Activated CD8-positive, alpha-beta T cell treated with anti-CD3 and anti-CD28 coated beads, Interleukin-2, amount 10 ng/mL, durations not matched to agents 7 days and 5 days (primary cell): ENCODE results near the gene EHBP1. TPM values are rescaled to one million over a fixed set of nuclear protein-coding genes. Genes with fewer than 3 reads are reported as not detected.

Source experiments
- ATAC-seq: fragments of 150-1000 bp; cut with Tn5 transposase; one replicate; pipeline ENCODE4 v1.10.0; 2021; ENCODE audit warnings: moderate library complexity
- CTCF ChIA-PET: fragments of 350-600 bp; sonication (Branson Sonifier 250); formaldehyde crosslinking; loops from one replicate; lab custom pipeline; 2021; ENCODE audit warnings: antibody characterized with exemption; lab: Charles Lee
- POLR2A ChIA-PET: fragments of 350-600 bp; sonication (Branson Sonifier 250); formaldehyde crosslinking; loops from one replicate; lab custom pipeline; 2021; ENCODE audit warnings: antibody characterized with exemption; lab: Charles Lee
- DNase-seq: peaks from one replicate; pipeline ENCODE4 v3.0.0-alpha.2; 2020
- H3K27ac Mint-ChIP-seq: one replicate; pipeline ENCODE4 v1.8.0; 2021; ENCODE audit warnings: mild to moderate bottlenecking, mixed read lengths
- H3K27me3 Mint-ChIP-seq: one replicate; pipeline ENCODE4 v1.8.0; 2021; ENCODE audit warnings: low read depth, mixed read lengths
- H3K36me3 Mint-ChIP-seq: one replicate; pipeline ENCODE4 v1.8.0; 2021; ENCODE audit warnings: low read depth, mixed read lengths
- H3K4me1 Mint-ChIP-seq: one replicate; pipeline ENCODE4 v1.8.0; 2021; ENCODE audit warnings: low read depth, mixed read lengths
- H3K4me3 Mint-ChIP-seq: one replicate; pipeline ENCODE4 v1.8.0; 2021; ENCODE audit warnings: mild to moderate bottlenecking, mixed read lengths
- H3K9me3 Mint-ChIP-seq: one replicate; pipeline ENCODE4 v1.8.0; 2022; ENCODE audit warnings: mixed read lengths; ENCODE audit not compliant: insufficient read depth
- total RNA-seq, 2 experiments: library from RNA; stranded (reverse); gene quantifications; one replicate each; pipeline ENCODE4 v1.2.3, GENCODE V29; 2021

EHBP1 gene
- total RNA-seq, 2 experiments from 2014 or later, result 23.4 to 26.3 TPM

- ChIA-PET POLR2A (no interaction called here), CTCF (no interaction called here)
- Mint-ChIP-seq H3K4me3 (no peak overlapping the region), H3K27me3 (no peaks in the 10 kb centered on the region), H3K27ac (no peak overlapping the region), H3K36me3 (peaks cover 1% of the 10 kb centered on the region), H3K9me3 (no peaks in the 10 kb centered on the region), H3K4me1 (no peaks in the 10 kb centered on the region)
- DNase-seq (no peak), ATAC-seq (no peak)
These were observed 178.1 kb downstream of the EHBP1 start for GRCh38 chr2:62883629-62884028.

GRCh38 chr2:62884086-62884485 lies 178.6 kb downstream of the EHBP1 start:
- DNase-seq, result no peak
- POLR2A ChIA-PET, result no interaction called here
- Mint-ChIP-seq H3K27ac (no peak overlapping the region), H3K4me3 (no peak overlapping the region), H3K4me1 (no peaks in the 10 kb centered on the region), H3K9me3 (no peaks in the 10 kb centered on the region), H3K27me3 (no peaks in the 10 kb centered on the region), H3K36me3 (peaks cover 1% of the 10 kb centered on the region)
- no peak for ATAC-seq
- CTCF ChIA-PET, result no interaction called here

GRCh38 chr2:62884514-62884913 lies 179.0 kb downstream of the EHBP1 start:
- Mint-ChIP-seq H3K36me3 (peaks cover 1% of the 10 kb centered on the region), H3K4me3 (no peak overlapping the region), H3K27ac (no peak overlapping the region), H3K27me3 (no peaks in the 10 kb centered on the region), H3K4me1 (no peaks in the 10 kb centered on the region), H3K9me3 (no peaks in the 10 kb centered on the region)
- ATAC-seq (no peak), DNase-seq (no peak)
- CTCF ChIA-PET, result no interaction called here
- POLR2A ChIA-PET, result no interaction called here

- Mint-ChIP-seq H3K4me1 (no peaks in the 10 kb centered on the region), H3K27me3 (no peaks in the 10 kb centered on the region), H3K36me3 (no peaks in the 10 kb centered on the region), H3K27ac (no peak overlapping the region), H3K4me3 (no peak overlapping the region), H3K9me3 (no peaks in the 10 kb centered on the region)
- no peak for ATAC-seq
- CTCF ChIA-PET, result no interaction called here
- no peak for DNase-seq
- POLR2A ChIA-PET, result no interaction called here
These were observed 189.6 kb downstream of the EHBP1 start for GRCh38 chr2:62894966-62895631.

- ATAC-seq (no peak), DNase-seq (no peak)
- H3K36me3 Mint-ChIP-seq, result no peaks in the 10 kb centered on the region
- no peaks in the 10 kb centered on the region for H3K27me3 Mint-ChIP-seq
- H3K4me1 Mint-ChIP-seq, result no peaks in the 10 kb centered on the region
- H3K9me3 Mint-ChIP-seq, result no peaks in the 10 kb centered on the region
- no peak overlapping the region for H3K27ac Mint-ChIP-seq
- ChIA-PET POLR2A (no interaction called here), CTCF (no interaction called here)
- H3K4me3 Mint-ChIP-seq, result no peak overlapping the region
These were observed 190.1 kb downstream of the EHBP1 start for GRCh38 chr2:62895632-62896009.

- ChIA-PET CTCF (no interaction called here), POLR2A (no interaction called here)
- H3K4me3 Mint-ChIP-seq, result no peak overlapping the region
- no peak overlapping the region for H3K27ac Mint-ChIP-seq
- no peaks in the 10 kb centered on the region for H3K36me3 Mint-ChIP-seq
- ATAC-seq, result no peak
- H3K9me3 Mint-ChIP-seq, result no peaks in the 10 kb centered on the region
- no peak for DNase-seq
- H3K4me1 Mint-ChIP-seq, result no peaks in the 10 kb centered on the region
- no peaks in the 10 kb centered on the region for H3K27me3 Mint-ChIP-seq
These were observed 191.8 kb downstream of the EHBP1 start for GRCh38 chr2:62897187-62897827.

GRCh38 chr2:62904344-62904743 lies 198.8 kb downstream of the EHBP1 start:
- H3K27me3 Mint-ChIP-seq, result no peaks in the 10 kb centered on the region
- no peak for ATAC-seq

GRCh38 chr2:62908145-62908544 lies 202.6 kb downstream of the EHBP1 start:
- H3K36me3 Mint-ChIP-seq, result no peaks in the 10 kb centered on the region
- H3K4me1 Mint-ChIP-seq, result no peaks in the 10 kb centered on the region
- DNase-seq (no peak), ATAC-seq (no peak)
- ChIA-PET CTCF (no interaction called here), POLR2A (no interaction called here)
- no peak overlapping the region for H3K4me3 Mint-ChIP-seq
- H3K27me3 Mint-ChIP-seq, result no peaks in the 10 kb centered on the region
- no peak overlapping the region for H3K27ac Mint-ChIP-seq
- H3K9me3 Mint-ChIP-seq, result no peaks in the 10 kb centered on the region

More at GRCh38 chr2:62904344-62904743, 198.8 kb downstream of the EHBP1 start:
- H3K4me3 Mint-ChIP-seq, result no peak overlapping the region
- H3K27ac Mint-ChIP-seq, result no peak overlapping the region
- H3K36me3 Mint-ChIP-seq, result no peaks in the 10 kb centered on the region
- DNase-seq, result no peak
- ChIA-PET POLR2A (no interaction called here), CTCF (no interaction called here)
- H3K9me3 Mint-ChIP-seq, result no peaks in the 10 kb centered on the region
- H3K4me1 Mint-ChIP-seq, result no peaks in the 10 kb centered on the region

- no peak overlapping the region for H3K4me3 Mint-ChIP-seq
- no peaks in the 10 kb centered on the region for H3K36me3 Mint-ChIP-seq
- POLR2A ChIA-PET, result interaction anchor here (0.7 kb wide), 1 partner anchor 31 kb away, joined by 3 read pairs; no protein-coding TSS in a partner anchor
- ATAC-seq (no peak), DNase-seq (no peak)
- no peaks in the 10 kb centered on the region for H3K27me3 Mint-ChIP-seq
- H3K27ac Mint-ChIP-seq, result no peak overlapping the region
- CTCF ChIA-PET, result no interaction called here
- no peaks in the 10 kb centered on the region for H3K4me1 Mint-ChIP-seq
- no peaks in the 10 kb centered on the region for H3K9me3 Mint-ChIP-seq
These were observed 207.8 kb downstream of the EHBP1 start for GRCh38 chr2:62913311-62913710.

- H3K9me3 Mint-ChIP-seq, result no peaks in the 10 kb centered on the region
- CTCF ChIA-PET, result no interaction called here
- DNase-seq (no peak), ATAC-seq (no peak)
- peaks cover 8% of the 10 kb centered on the region for H3K36me3 Mint-ChIP-seq
- no peaks in the 10 kb centered on the region for H3K27me3 Mint-ChIP-seq
- H3K27ac Mint-ChIP-seq, result no peak overlapping the region
- POLR2A ChIA-PET, result no interaction called here
- H3K4me1 Mint-ChIP-seq, result no peaks in the 10 kb centered on the region
- no peak overlapping the region for H3K4me3 Mint-ChIP-seq
These were observed 213.5 kb downstream of the EHBP1 start for GRCh38 chr2:62919041-62919440.

GRCh38 chr2:62920070-62920469 lies 214.6 kb downstream of the EHBP1 start:
- ChIA-PET POLR2A (interaction anchor here (0.7 kb wide), 1 partner anchor 563 kb away, joined by 4 read pairs; no protein-coding TSS in a partner anchor), CTCF (no interaction called here)
- H3K27me3 Mint-ChIP-seq, result no peaks in the 10 kb centered on the region
- DNase-seq (no peak), ATAC-seq (no peak)
- no peak overlapping the region for H3K27ac Mint-ChIP-seq
- H3K9me3 Mint-ChIP-seq, result peaks cover 6% of the 10 kb centered on the region
- H3K4me3 Mint-ChIP-seq, result no peak overlapping the region
- H3K4me1 Mint-ChIP-seq, result no peaks in the 10 kb centered on the region
- H3K36me3 Mint-ChIP-seq, result peaks cover 8% of the 10 kb centered on the region

- CTCF ChIA-PET, result no interaction called here
- ATAC-seq, result no peak
- Mint-ChIP-seq H3K4me3 (no peak overlapping the region), H3K27me3 (no peaks in the 10 kb centered on the region), H3K9me3 (peaks cover 10% of the 10 kb centered on the region), H3K36me3 (peaks cover 8% of the 10 kb centered on the region), H3K27ac (no peak overlapping the region), H3K4me1 (no peaks in the 10 kb centered on the region)
- no peak for DNase-seq
- POLR2A ChIA-PET, result no interaction called here
These were observed 217.7 kb downstream of the EHBP1 start for GRCh38 chr2:62923242-62923641.
